Inferior parietal cortex (tissue), 1 donor: Measurements from ENCODE around the gene IGLL5.

Experiments
- DNase-seq: peaks from one replicate; pipeline ENCODE4 v3.0.0-alpha.2; 2016; ENCODE audit errors: extremely low spot score

IGLL5 gene

GRCh38 chr22:22927196-22927887 is 39.7 kb downstream of the IGLL5 start:
- no peak for DNase-seq

GRCh38 chr22:22927888-22928665 is 40.5 kb downstream of the IGLL5 start:
- no peak for DNase-seq

- DNase-seq = peak; percentile 15
Observed at GRCh38 chr22:22928666-22929380, 41.2 kb downstream of the IGLL5 start.

GRCh38 chr22:22929381-22930221 is 42.0 kb downstream of the IGLL5 start:
- DNase-seq = no peak

- no peak for DNase-seq
Observed at GRCh38 chr22:22930222-22930497, 42.5 kb downstream of the IGLL5 start.

- no peak for DNase-seq
Observed at GRCh38 chr22:22930571-22931556, 43.2 kb downstream of the IGLL5 start.

- no peak for DNase-seq
Observed at GRCh38 chr22:22931557-22932270, 44.1 kb downstream of the IGLL5 start.

GRCh38 chr22:22932512-22932941 is 44.9 kb downstream of the IGLL5 start:
- no peak for DNase-seq

- DNase-seq = no peak
Observed at GRCh38 chr22:22933100-22933806, 45.6 kb downstream of the IGLL5 start.

- no peak for DNase-seq
Observed at GRCh38 chr22:22933807-22934542, 46.4 kb downstream of the IGLL5 start.

GRCh38 chr22:22934543-22935055 is 47.0 kb downstream of the IGLL5 start:
- DNase-seq = no peak

GRCh38 chr22:22935056-22935545 is 47.5 kb downstream of the IGLL5 start:
- DNase-seq = no peak

- no peak for DNase-seq
Observed at GRCh38 chr22:22935546-22936157, 48.0 kb downstream of the IGLL5 start.

GRCh38 chr22:22936180-22936914 is 48.7 kb downstream of the IGLL5 start:
- no peak for DNase-seq

- no peak for DNase-seq
Observed at GRCh38 chr22:22936915-22937656, 49.5 kb downstream of the IGLL5 start.

GRCh38 chr22:22937894-22938480 is 50.4 kb downstream of the IGLL5 start:
- DNase-seq = no peak
